NCI-H69 (cell line): Measurements from ENCODE around the gene CALML6.
A peak's percentile ranks its signal among the peaks of the same experiment; 100 is the strongest.

Experiments
- DNase-seq: peaks from one replicate; lab custom pipeline; 2025; lab: John Stamatoyannopoulos, UW

The CALML6 gene

GRCh38 chr1:1942753-1943656 is 27.9 kb downstream of the CALML6 start:
- no peak for DNase-seq

DNA sequence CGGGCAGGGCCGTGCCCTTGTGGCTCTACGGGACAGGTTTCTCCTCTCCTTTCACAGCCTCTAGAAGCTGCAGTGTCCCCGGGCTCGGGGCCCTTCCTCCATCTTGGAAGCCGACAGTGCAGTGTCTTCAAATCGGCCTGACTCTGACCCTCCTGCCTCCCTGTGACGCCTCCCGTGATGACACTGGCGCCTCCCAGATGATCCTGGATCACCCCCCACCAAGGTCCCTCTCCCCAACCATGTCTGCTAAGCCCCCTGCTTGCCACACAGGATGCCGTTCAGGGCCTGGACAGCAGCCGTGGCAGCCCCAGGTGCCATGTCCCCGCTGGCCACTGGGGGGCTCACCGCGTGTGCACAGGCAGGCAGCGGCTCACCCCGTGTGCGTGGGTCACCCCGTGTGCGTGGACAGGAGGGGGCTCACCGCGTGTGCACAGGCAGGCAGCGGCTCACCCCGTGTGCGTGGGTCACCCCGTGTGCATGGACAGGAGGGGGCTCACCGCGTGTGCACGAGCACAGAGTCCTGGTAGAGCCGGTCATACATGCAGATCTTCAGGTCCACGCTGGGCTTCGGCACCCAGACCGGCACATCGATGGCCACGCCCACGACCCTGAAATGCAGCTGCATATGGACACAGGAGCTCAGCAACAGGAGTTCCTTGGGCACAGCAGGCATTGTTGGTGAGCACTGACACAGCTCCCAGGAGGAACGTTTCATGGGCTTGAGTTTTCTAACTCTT is 28.9 kb downstream of the CALML6 start:
- DNase-seq, result peak; percentile 53

DNA sequence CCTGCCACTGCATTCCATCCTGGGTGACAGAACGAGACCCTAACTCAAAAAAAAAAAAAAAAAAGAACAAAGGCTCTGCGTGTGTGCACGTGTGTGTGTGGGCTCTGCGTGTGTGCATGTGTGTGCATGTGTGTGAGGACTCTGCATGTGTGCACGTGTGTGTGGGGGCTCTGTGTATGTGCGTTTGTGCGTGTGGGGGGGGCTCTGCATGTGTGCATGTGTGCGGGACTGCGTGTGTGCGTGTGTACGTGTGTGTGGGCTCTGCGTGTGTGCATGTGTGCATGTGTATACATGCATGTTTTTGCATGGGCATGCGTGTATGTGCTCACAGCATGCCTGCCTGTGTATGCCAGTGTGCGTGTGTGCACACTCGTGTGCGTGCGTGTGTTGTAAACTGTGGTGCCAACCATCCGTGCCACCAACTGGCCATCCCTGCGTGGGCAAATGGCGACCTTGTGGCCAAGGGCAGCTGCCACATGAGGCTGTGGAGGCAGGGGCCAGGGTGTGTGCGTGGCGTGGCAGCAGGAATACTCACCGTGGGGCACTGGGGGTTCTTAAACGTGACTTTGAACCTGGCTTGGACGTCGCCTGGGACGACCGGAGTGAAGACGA is 30.8 kb downstream of the CALML6 start:
- no peak for DNase-seq

DNA sequence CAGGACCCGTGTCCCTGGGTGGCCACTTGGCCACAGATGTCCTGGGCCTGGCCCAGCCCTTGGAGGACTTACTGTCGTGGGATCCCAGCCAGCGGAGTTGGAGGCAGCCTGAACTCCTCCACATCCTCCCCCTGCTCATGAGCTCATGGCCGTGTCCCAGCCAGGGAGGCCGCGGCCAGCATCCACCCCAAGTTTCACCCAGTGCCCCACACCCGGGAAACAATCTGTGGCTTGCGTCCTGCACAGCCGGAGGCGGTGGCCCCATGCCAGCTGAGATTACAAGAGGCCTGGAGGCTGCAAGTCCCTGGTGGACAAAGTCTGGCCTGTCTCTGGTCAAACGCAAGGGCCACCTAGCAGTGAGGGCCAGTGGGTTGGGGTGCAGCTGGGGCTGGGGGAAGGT is 31.5 kb downstream of the CALML6 start:
- DNase-seq, result peak; percentile 1

DNA sequence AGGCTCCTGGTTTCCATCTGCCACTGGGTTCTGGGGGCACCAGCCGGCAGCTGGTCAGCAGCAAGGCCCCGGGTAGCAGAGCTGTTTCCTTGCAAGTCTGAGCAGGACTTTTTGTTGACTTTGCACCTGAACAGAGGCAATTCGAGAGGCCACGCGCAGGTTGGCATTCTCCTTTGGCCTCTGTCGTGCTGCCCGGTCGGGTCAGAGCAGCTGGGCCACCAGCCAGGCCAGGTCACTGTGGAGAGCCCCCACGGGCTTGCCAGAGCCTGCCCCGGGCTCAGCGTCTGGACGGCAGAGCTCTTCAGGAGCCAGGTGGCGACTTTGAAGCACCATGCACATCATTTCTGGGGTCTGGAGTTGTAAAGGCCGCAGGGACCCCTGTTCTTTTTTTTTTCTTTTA is 32.4 kb downstream of the CALML6 start:
- peak; percentile 63 for DNase-seq

DNA sequence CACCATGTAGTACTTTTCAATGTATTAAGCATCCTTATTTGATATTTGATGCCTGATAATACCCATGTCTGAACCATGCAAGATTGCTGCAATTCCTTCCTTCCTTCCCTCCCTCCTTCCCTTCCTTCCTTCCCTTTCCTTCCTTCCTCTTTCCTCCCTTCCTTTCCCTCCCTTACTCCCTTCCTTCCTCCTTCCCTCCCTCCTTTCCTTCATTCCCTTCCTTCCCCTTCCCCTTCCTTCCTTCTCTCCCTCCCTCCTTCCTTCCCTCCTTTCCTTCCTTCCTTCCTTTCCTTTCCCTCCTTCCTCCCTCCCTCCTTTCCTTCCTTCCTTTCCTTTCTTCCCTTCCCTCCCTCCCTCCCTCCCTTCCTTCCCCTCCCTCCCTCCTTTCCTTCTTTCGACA is 33.7 kb downstream of the CALML6 start:
- DNase-seq, result no peak

DNA sequence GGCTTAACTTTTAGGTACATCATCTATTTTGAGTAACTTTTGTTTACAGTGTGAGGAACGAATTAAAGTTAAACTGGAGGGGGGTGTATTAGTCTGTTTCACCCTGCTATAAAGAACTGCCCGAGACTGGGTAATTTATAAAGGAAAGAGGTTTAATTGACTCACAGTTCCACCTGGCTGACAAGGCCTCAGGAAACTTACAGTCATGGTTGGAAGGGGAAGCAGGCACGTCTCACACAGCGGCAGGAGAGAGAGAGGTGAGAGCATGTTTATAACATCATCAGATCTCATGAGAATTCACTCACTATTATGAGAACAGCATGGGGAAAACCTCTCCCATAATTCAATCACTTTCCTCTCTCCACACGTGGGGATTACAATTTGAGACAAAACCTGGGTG is 35.9 kb downstream of the CALML6 start:
- DNase-seq, result no peak

GRCh38 chr1:1954015-1954414 is 39.0 kb downstream of the CALML6 start:
- no peak for DNase-seq

GRCh38 chr1:1954831-1955441 is 39.9 kb downstream of the CALML6 start:
- DNase-seq, result peak; percentile 17

- no peak for DNase-seq
These were observed 40.6 kb downstream of the CALML6 start for GRCh38 chr1:1955621-1956094.

GRCh38 chr1:1956101-1956500 is 41.0 kb downstream of the CALML6 start:
- peak; percentile 0 for DNase-seq

GRCh38 chr1:1956586-1957532 is 41.8 kb downstream of the CALML6 start:
- DNase-seq, result no peak

- no peak for DNase-seq
These were observed 42.5 kb downstream of the CALML6 start for GRCh38 chr1:1957533-1957961.

DNA sequence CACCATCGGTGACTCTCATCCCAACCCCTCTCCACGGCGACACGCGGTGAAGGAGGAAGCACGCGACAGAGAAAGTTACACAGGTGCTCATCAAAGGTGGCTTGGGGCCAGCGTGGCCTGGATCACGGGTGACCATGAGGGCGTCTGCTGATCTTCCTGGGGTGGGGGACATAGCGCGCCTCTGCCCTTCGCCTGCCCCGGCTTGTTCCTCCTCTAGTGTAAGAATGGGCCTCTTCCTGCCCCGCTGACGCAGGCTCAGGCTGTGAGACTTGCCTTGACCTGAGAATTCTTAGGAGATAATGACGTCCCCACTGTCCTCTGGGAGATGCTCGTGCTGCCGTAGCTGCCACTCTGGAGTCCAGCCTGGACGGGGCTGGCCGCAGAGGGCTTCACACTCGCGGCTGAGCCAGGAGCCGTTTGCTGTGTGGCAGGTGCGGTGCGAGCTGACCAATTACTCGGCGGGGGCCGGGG is 43.0 kb downstream of the CALML6 start:
- DNase-seq, result no peak

- DNase-seq, result no peak
These were observed 44.4 kb downstream of the CALML6 start for GRCh38 chr1:1959459-1959839.

DNA sequence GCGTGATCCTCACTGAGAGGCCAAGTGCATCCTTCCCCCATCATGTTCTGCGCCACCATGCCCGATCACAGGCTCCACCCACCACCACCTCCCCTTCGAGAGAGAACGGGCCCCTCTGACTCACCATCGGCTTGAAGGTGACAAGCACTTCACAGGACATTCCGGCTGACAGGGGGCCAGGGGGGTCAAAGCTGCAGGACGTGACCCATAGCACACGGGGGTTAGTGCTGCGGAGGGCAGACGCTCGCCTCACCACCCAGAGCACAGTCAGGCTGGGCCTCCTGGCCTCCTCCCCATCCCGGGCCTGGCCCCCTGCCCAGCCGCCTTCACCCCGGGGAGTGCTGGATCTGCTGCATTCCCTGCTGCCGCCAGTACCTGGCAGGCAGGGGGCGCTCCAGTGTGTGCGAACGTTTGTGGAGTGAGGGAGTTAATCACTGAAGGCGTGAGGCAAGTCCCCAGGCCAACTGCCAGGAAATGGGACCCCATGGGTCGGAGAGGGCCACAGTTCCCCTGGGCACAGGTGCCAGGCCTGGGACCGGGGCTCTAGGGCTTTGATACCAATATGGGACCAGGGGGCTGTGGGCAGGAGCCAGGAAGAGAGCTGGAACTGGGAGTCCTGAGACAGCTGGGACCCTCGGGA is 44.9 kb downstream of the CALML6 start:
- peak; percentile 84 for DNase-seq

DNA sequence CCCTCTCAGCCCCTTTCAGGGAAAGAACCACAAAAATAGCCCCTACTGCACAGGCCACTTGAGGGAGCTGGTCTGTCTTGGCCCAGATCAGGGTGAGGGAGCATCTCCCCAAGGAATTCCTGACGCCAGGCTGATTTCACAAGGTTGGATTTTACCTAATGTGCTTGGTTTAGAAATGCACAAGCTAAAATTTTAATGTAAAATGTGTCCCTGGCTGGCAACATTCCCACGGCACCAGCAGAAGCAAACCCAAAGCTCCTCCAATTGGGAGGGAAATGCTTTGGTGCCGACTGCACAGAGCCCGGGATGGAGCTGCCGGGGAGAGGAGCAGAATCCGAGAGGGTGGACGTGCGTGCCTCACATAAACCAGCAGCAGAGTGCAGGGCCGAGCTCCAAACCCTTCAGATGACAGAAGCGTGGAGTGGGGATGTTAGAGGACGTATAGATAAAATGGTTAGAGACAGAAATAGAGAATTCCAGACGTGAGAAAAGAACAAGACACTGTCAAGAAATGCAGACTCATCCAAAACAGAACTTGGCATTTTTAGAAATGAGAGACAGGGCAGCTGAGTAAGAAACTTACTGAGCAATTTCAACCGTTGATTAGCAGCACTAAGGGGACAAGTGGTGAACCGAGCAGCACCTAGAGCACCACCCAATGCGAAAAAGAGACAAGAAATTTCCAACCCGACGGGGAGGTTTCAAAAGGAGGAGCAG is 45.6 kb downstream of the CALML6 start:
- DNase-seq, result no peak

DNA sequence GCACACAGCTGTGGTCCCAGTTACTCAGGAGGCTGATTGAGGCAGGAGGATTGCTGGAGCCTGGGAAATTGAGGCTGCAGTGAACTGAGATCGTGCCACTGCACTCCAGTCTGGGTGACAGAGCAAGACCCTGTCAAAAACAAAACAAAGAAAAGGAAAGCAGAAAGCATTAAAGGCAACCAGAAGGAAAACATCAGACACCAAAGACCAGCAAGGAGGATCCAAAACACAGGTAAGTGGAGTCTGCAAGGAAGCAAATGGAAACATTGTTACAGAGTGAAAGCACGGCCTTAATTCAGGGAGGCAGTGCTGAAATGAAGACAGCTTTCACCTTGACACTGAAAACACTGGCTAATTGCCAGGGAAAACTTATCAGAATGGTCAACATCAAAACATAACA is 47.7 kb downstream of the CALML6 start:
- DNase-seq, result no peak

DNA sequence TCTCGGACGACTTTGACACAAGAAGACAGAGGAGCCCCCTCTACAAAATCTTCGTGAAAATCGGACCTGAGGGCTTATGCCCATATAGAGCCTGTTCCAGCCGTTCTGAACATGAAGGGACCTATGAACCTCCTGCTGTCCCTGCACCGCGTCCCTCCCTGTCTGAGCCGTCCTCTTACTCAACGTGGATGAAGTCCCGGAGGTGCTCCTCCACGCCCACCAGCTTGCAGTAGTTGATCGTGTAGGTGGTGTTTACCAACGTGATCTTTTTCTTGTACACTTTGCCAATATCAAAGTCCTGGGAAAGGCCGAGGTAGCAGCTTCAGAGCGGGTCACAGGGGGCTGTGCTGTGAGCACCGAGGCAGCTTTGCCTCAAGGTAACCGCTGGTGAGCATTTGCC is 48.5 kb downstream of the CALML6 start:
- DNase-seq, result no peak

GRCh38 chr1:1964811-1965210 is 49.8 kb downstream of the CALML6 start:
- DNase-seq, result no peak
